SK-N-SH (cell line): ENCODE data around the gene HMBS.

Experiments
- ELF1 ChIP-seq: IDR thresholded peaks from 2 replicates; pipeline ENCODE4 v1.4.0; 2012
- JUND ChIP-seq: IDR thresholded peaks from 2 replicates; pipeline ENCODE4 v1.4.0; 2012
- MXI1 ChIP-seq: IDR thresholded peaks from 2 replicates; pipeline ENCODE4 v1.6.1; 2012; ENCODE audit warnings: mild to moderate bottlenecking, low read depth, low read length, improper control_type of control experiment
- RFX5 ChIP-seq: IDR thresholded peaks from 2 replicates; pipeline ENCODE4 v1.6.1; 2012; ENCODE audit warnings: mild to moderate bottlenecking, improper control_type of control experiment, low read length
- TAF1 ChIP-seq: IDR thresholded peaks from 2 replicates; pipeline ENCODE4 v1.6.1; 2012; ENCODE audit warnings: low read depth, mild to moderate bottlenecking, low read length, moderate library complexity, borderline replicate concordance
- TF ChIP-seq, protein P1 (sequence below): fragments of 200-600 bp; sonication (generic); IDR thresholded peaks from 2 replicates; pipeline ENCODE4 v1.6.1; 2017; ENCODE audit warnings: antibody characterized with exemption, mild to moderate bottlenecking, moderate library complexity
- TF ChIP-seq, protein P2 (sequence below): fragments of 150-350 bp; IDR thresholded peaks from 2 replicates; pipeline ENCODE4 v1.6.1; 2017; ENCODE audit warnings: antibody characterized with exemption, low read length, low read depth, borderline replicate concordance

DNA sequence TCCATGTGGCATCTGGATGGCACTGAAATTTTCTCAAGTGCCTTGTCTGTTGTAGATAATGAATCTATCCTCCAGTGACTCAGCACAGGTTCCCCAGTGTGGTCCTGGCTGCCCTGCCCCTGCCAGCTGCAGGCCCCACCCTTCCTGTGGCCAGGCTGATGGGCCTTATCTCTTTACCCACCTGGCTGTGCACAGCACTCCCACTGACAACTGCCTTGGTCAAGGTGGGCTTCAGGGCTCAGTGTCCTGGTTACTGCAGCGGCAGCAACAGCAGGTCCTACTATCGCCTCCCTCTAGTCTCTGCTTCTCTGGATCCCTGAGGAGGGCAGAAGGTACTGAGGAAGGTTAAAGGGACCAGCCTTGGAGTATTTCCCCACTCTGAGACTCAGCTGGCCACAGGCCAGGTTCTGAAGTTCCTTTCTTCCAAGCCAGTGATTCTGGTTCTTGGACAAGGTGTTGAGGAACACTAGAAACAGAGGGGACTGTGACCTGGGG lies 3.1 kb downstream of the HMBS start:
- TF ChIP-seq MXI1 (no peak), ELF1 (no peak), RFX5 (no peak), TAF1 (no peak), JUND (no peak)
- TF ChIP-seq, protein P1, sequence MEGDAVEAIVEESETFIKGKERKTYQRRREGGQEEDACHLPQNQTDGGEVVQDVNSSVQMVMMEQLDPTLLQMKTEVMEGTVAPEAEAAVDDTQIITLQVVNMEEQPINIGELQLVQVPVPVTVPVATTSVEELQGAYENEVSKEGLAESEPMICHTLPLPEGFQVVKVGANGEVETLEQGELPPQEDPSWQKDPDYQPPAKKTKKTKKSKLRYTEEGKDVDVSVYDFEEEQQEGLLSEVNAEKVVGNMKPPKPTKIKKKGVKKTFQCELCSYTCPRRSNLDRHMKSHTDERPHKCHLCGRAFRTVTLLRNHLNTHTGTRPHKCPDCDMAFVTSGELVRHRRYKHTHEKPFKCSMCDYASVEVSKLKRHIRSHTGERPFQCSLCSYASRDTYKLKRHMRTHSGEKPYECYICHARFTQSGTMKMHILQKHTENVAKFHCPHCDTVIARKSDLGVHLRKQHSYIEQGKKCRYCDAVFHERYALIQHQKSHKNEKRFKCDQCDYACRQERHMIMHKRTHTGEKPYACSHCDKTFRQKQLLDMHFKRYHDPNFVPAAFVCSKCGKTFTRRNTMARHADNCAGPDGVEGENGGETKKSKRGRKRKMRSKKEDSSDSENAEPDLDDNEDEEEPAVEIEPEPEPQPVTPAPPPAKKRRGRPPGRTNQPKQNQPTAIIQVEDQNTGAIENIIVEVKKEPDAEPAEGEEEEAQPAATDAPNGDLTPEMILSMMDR, result no peak
- TF ChIP-seq, protein P2, sequence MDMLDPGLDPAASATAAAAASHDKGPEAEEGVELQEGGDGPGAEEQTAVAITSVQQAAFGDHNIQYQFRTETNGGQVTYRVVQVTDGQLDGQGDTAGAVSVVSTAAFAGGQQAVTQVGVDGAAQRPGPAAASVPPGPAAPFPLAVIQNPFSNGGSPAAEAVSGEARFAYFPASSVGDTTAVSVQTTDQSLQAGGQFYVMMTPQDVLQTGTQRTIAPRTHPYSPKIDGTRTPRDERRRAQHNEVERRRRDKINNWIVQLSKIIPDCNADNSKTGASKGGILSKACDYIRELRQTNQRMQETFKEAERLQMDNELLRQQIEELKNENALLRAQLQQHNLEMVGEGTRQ, result no peak
